Neural progenitor cell (in vitro differentiated cells): Measurements from ENCODE around the gene CELF4.

Experiments
- CTCF ChIP-seq: fragments of 200-600 bp; sonication (generic); IDR thresholded peaks from 2 replicates; pipeline ENCODE4 v1.5.1; 2017; ENCODE audit warnings: antibody characterized with exemption, mild to moderate bottlenecking
- EZH2 ChIP-seq: fragments of 200-600 bp; sonication (generic); IDR thresholded peaks from 2 replicates; pipeline ENCODE4 v1.6.1; 2017; ENCODE audit warnings: antibody characterized with exemption, mild to moderate bottlenecking, moderate library complexity
- EZH2phosphoT487 ChIP-seq: fragments of 200-600 bp; sonication (generic); IDR thresholded peaks from 2 replicates; pipeline ENCODE4 v1.6.1; 2017; ENCODE audit warnings: antibody characterized with exemption

DNA sequence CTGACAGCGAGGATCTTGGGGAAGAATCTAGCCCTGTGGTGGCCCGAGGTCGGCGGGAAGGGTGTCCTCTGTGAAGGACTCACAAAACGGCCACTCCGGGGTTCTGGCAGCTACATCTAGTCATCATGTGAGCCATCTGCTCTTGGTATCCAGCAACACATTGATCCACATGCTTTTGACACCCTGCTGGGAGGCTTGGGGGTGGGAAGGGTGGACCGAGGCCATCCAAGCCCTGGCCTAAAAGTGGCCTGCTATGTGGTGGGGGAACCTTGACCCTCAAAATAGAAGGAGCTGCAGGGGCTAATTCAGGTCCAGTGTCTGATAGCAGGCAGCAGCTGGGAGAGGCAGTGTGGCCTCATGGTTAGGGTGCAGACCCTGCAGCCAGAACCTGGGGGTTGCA lies 145.7 kb downstream of the CELF4 start:
- TF ChIP-seq CTCF (no peak), EZH2phosphoT487 (no peak), EZH2 (no peak)
